BLaER1 (cell line): ENCODE data around the gene SRSF4.
"Not testable (repeated sequence)": the region's sequence is repeated elsewhere in the genome, so short reads cannot be mapped to it uniquely, and the experiment has no call there.

Experiments used
- H3K27ac ChIP-seq: shearing (Covaris generic); formaldehyde crosslinking; 2 replicates; pipeline ENCODE4 v1.8.1; 2022
- H3K27me3 ChIP-seq: shearing (Covaris generic); formaldehyde crosslinking; 2 replicates; pipeline ENCODE4 v1.8.1; 2022
- H3K36me3 ChIP-seq: shearing (Covaris generic); formaldehyde crosslinking; 2 replicates; pipeline ENCODE4 v1.8.1; 2022
- H3K4me1 ChIP-seq: shearing (Covaris generic); formaldehyde crosslinking; 2 replicates; pipeline ENCODE4 v1.8.1; 2022
- H3K4me2 ChIP-seq: shearing (Covaris generic); formaldehyde crosslinking; 2 replicates; pipeline ENCODE4 v1.8.1; 2022
- H3K4me3 ChIP-seq: shearing (Covaris generic); formaldehyde crosslinking; 2 replicates; pipeline ENCODE4 v1.8.1; 2022
- H3K9ac ChIP-seq: shearing (Covaris generic); formaldehyde crosslinking; 2 replicates; pipeline ENCODE4 v1.8.1; 2022
- H3K9me3 ChIP-seq: shearing (Covaris generic); formaldehyde crosslinking; 2 replicates; pipeline ENCODE4 v1.8.1; 2022
- H4K20me1 ChIP-seq: shearing (Covaris generic); formaldehyde crosslinking; 2 replicates; pipeline ENCODE4 v1.8.1; 2022
- Cebpa-rat ChIP-seq: shearing (Covaris generic); IDR thresholded peaks from 2 replicates; pipeline ENCODE4 v1.8.1; 2022

Gene SRSF4

DNA sequence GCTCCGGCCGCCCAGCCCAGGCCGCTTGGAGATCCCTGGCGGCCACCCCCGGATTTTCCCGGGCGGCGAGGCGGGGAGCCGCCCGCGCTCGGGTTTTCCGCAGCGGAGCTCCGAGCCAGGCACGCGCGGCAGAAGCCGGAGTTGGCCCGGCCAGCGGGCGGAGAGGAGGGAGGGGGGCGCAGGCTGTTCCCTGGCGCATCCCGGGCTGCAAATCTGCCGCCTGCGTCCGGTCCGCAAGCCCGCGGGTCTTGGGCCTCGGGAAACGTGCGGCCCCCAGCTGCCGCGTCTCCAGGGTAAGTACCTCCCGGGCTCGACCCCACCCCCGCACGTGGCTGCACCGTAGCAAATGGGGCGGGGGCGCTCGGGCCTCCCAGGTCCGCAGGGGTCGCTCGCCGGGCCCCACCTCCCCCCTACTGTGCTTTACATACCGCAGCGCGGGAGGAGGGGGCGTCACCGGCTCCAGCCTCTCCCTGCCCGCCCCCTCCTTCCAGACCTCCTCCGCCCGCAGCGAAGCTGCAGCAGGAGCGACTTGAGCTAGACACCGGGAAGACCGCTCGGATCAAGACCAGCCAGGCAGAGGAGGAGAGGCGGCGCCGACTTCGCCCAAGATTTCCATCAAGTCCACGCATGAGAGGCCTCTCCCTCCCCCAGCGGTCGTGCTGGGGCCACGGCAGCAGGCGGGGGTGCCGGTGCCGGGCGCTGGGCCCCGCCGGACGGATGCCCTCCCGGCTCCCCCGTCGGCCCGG lies 59.6 kb downstream of the SRSF4 start:
- TF ChIP-seq Cebpa-rat, result no peak
- H3K27ac ChIP-seq, result no peak overlapping the region
- peaks cover 28% of the 10 kb centered on the region for H3K36me3 ChIP-seq
- peaks cover 67% of the 10 kb centered on the region for H4K20me1 ChIP-seq
- peaks cover 75% of the 10 kb centered on the region for H3K27me3 ChIP-seq
- peaks cover 20% of the 10 kb centered on the region for H3K4me1 ChIP-seq
- H3K4me3 ChIP-seq, result 0 out of 2 replicates have a peak overlapping the region, but pooled peaks have one; percentile 32
- no peak overlapping the region for H3K9ac ChIP-seq
- peak overlapping the region; percentile 44 for H3K4me2 ChIP-seq
- no peaks in the 10 kb centered on the region for H3K9me3 ChIP-seq

DNA sequence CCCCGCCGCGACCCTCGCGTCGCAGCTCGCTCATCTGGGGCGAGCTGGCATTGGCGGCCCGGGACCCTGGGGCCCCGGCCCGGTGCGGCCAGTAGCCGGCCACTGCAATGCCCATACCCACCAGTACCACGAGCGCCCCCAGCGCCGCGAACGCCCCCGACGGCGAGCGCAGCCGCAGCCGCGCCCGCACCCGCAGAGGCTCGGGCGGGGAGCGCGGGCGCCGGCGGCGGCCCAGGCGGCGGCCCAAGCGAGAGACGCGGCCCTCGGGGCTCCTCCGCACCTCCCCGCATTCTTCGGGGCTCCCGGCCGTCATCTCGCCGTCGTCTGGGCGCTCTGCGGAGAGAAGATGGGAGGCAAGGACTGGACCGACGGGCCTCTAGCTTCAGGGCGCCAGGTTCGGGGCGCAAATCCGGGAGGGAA lies 60.2 kb downstream of the SRSF4 start:
- H3K27ac ChIP-seq, result no peak overlapping the region
- peaks cover 34% of the 10 kb centered on the region for H3K36me3 ChIP-seq
- H3K27me3 ChIP-seq, result peaks cover 74% of the 10 kb centered on the region
- H3K4me2 ChIP-seq, result peak overlapping the region; percentile 44
- H3K9ac ChIP-seq, result no peak overlapping the region
- H3K9me3 ChIP-seq, result no peaks in the 10 kb centered on the region
- peak overlapping the region; percentile 32; the same call in 1 of the 2 replicates for H3K4me3 ChIP-seq
- TF ChIP-seq Cebpa-rat, result no peak
- H4K20me1 ChIP-seq, result peaks cover 67% of the 10 kb centered on the region
- peaks cover 20% of the 10 kb centered on the region for H3K4me1 ChIP-seq

DNA sequence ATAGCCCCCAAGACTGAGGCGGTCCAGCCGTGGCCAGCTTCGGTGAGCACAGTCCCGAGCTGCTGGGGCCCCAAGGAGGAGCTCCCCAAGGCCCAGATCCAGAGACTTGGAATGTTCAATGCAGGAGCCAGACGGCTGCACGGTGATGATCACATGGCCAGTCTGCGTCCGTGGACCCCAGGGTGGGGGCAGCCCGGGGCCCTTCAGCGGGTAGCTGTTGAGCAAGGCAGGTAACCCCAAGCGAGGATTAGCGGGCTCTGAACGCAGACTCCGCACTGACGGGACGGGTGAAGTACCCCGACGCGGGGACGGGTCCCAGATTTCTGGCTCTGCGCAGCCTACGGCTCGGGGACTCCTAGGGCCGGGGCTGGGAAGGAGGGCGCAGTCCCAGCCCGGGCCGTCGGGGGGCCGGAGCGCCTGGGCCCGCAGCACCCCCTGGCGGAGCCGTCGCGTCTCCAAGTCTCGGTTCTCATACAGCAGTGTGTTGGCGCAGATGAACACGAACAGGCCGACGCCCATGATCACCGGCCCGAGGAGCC lies 60.7 kb downstream of the SRSF4 start:
- Histone ChIP-seq H3K4me2 (peak overlapping the region; percentile 44), H3K36me3 (peaks cover 39% of the 10 kb centered on the region), H3K27me3 (peaks cover 69% of the 10 kb centered on the region), H3K9ac (no peak overlapping the region), H3K4me1 (peaks cover 20% of the 10 kb centered on the region), H4K20me1 (peaks cover 66% of the 10 kb centered on the region), H3K4me3 (peak overlapping the region; percentile 32; the same call in 1 of the 2 replicates), H3K27ac (no peak overlapping the region), H3K9me3 (no peaks in the 10 kb centered on the region)
- no peak for TF ChIP-seq Cebpa-rat

DNA sequence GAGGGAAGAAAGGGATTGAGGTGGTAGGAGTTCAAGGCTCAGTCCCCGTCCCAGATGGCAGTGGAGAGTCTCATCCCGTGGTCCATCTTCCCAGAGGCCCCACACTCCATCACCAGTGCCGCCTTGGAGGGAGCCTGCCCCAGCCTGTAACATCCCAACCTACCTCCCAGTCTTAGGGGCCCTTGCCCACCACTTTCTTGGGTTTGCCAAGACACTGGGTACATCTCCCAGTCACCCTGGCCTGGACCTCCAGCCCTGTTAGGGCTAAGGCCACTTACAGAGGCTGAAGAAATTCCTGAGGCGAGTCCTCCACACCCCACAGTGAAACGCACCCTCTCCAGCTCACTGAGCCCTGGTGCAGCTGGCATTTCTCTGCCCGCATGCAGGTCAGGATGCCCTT lies 61.3 kb downstream of the SRSF4 start:
- Histone ChIP-seq H3K4me2 (no peak overlapping the region), H3K4me3 (no peak overlapping the region), H3K9me3 (no peaks in the 10 kb centered on the region), H3K27ac (no peak overlapping the region), H3K4me1 (peaks cover 20% of the 10 kb centered on the region), H4K20me1 (peaks cover 59% of the 10 kb centered on the region), H3K9ac (no peak overlapping the region), H3K27me3 (peaks cover 62% of the 10 kb centered on the region), H3K36me3 (peaks cover 45% of the 10 kb centered on the region)
- no peak for TF ChIP-seq Cebpa-rat

DNA sequence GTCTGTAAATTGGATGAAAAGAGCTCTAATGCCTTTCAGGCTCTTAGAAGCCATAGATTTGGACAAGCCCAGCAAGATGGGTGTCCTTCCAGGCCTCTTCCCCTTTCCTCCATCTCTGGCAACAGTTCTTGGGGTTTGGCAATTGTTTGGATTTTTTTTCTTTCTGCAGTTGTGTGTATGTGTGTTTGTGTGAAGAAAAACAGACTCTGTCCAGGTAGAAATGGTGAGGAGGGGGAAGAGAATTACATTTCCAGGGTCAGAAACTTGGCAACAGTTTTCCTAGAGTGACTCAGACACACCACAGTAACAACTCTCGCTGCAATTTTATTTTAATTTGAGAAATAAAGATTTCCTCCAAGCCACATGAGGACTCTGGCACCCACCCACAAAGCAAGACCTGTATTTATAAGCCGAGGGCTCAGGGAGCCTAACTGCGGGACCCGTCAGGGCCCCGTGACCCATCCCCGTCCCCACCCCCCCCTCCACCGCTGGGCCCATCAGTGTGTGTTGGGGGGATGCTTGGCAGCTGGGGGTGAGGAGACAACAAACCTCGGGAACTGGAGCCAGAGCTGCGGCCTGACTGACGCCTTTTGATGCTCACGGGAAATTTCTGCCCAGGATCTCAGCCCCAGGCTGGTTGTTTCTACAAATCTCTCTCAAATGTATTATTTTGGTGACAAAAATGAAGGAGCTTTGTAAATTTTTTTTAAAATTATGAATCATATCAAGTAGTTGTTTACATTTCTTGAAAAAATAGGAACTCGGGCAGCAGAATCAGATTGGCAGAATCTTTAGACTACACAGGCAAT lies 62.4 kb downstream of the SRSF4 start:
- Histone ChIP-seq H3K4me3 (no peak overlapping the region), H3K36me3 (peaks cover 54% of the 10 kb centered on the region), H3K27me3 (peaks cover 52% of the 10 kb centered on the region), H3K4me2 (no peak overlapping the region), H3K27ac (no peak overlapping the region), H4K20me1 (peaks cover 52% of the 10 kb centered on the region), H3K9me3 (no peaks in the 10 kb centered on the region), H3K9ac (no peak overlapping the region), H3K4me1 (peaks cover 19% of the 10 kb centered on the region)
- no peak for TF ChIP-seq Cebpa-rat

DNA sequence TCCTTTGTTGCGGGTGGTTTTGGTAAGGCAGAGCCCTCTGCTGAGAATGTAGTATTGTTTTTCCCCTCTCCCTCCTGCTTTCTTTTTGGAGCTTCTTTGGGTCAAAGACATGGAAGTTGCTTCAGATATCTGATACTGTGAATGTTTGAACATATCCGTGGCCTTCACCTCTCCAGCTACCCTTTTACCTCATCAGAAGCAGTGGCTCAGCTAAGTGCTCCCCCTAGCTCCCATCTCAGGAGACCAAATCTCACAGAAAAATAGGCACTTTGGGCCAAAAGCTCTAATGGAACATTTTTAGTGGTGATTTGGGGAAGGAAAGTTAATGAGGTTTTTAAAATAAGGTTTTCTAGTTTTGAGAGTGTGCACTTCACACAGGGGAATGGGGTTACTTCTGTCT lies 64.3 kb downstream of the SRSF4 start:
- Histone ChIP-seq H3K9me3 (no peaks in the 10 kb centered on the region), H3K27ac (no peak overlapping the region), H4K20me1 (peaks cover 36% of the 10 kb centered on the region), H3K36me3 (peaks cover 73% of the 10 kb centered on the region), H3K9ac (no peak overlapping the region), H3K4me2 (no peak overlapping the region), H3K27me3 (peaks cover 33% of the 10 kb centered on the region), H3K4me1 (peaks cover 12% of the 10 kb centered on the region), H3K4me3 (no peak overlapping the region)
- TF ChIP-seq Cebpa-rat, result no peak

DNA sequence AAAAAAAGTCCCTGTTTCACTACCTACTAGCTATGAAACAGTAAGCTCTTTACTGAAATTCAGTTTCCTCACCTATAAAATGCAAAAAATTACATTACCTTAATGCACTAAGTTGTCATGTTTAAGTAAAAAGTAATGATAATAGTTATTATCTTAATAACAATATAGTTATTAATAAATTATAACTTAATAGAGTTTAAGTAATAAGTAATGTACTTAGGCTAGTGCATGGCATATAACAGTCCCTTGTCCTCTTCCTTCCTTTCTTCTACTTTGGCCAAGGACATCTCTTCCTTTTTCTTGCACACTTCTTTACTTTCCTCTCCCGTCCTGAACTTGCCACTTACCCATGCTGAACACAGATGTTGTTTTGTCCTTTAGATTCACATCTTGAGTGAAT lies 67.0 kb downstream of the SRSF4 start:
- TF ChIP-seq Cebpa-rat, result no peak
- H3K36me3 ChIP-seq, result peaks cover 90% of the 10 kb centered on the region
- no peaks in the 10 kb centered on the region for H3K4me1 ChIP-seq
- H3K9ac ChIP-seq, result no peak overlapping the region
- no peaks in the 10 kb centered on the region for H3K9me3 ChIP-seq
- H4K20me1 ChIP-seq, result peaks cover 9% of the 10 kb centered on the region; the same call in 1 of the 2 replicates
- no peak overlapping the region for H3K4me2 ChIP-seq
- H3K27me3 ChIP-seq, result peaks cover 5% of the 10 kb centered on the region; the same call in 1 of the 2 replicates
- H3K27ac ChIP-seq, result no peak overlapping the region
- H3K4me3 ChIP-seq, result no peak overlapping the region

DNA sequence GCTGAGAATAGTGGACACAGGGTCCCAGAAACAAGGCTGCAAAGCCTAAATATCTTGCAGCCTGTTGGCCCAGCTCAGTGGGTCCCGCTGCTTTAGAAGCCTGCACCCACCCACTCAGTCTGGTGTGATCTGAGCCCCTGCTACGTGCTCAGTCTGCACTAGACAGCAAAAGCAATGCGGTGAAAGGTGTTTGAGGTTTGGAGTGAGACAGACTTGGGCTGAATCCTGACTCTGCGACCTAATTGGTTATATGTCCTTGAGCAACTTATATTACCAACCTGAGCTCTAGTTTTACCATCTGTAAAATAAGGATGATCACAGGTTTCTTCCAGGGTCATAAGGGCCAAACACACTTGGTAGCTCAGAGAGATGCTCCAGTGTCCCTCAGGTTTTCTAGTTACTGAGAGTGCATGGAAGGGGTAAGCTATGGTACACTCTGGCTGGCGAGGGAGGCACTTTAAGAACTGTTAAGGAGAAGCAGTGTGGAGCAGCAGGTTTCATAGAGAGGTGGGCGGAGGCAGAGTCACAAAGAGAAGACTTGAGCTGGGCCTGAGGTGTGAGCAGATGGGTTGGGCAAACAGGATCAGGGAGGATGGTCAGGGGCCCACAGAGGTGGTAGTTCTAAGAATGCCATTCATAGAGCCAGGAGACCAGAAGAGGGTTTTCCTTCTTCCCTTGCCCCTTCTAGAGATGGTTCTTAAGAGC lies 68.1 kb downstream of the SRSF4 start:
- H3K9me3 ChIP-seq, result no peaks in the 10 kb centered on the region
- H3K4me1 ChIP-seq, result no peaks in the 10 kb centered on the region
- H3K27me3 ChIP-seq, result no peaks in the 10 kb centered on the region
- no peak overlapping the region for H3K4me3 ChIP-seq
- H3K9ac ChIP-seq, result no peak overlapping the region
- H3K27ac ChIP-seq, result no peak overlapping the region
- no peak for TF ChIP-seq Cebpa-rat
- H3K36me3 ChIP-seq, result peaks cover 96% of the 10 kb centered on the region
- no peak overlapping the region for H3K4me2 ChIP-seq
- H4K20me1 ChIP-seq, result 0 out of 2 replicates have a peak, but pooled peaks cover 2% of the 10 kb centered on the region

DNA sequence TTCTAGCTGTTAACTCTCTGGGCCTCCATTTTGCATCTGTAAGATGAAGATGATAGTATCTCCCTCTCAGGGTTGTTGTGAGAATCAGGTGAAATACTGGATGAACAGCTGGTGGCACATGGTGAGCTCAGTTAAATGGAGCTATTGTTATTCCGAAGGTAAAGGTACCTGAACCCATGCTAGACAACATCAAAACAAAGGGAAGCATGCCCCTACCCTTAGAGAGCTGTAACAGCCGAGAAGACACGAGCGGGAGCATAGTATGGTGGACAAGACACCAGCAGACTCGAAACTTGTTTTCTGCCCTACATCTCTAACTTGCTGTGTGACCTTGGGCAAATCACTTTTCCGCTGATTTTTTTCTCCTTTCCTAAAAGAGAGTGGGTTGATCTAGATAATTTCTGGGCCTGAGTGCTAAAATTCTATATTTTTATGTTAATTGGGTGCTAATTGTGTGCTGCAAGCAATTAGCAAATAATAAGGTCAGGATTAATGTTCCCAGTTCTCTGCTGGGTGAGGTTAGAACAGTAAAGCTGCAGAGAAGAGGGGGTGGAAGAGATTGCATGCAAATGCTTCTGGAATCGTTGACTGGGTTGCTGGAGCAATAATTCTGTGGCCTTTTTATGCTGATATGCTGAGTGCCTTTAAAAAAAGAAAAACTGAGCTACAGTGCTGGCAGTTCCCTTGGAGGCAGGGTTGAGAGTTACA lies 68.8 kb downstream of the SRSF4 start:
- H3K4me3 ChIP-seq, result no peak overlapping the region
- H3K36me3 ChIP-seq, result peaks cover 96% of the 10 kb centered on the region
- no peaks in the 10 kb centered on the region for H4K20me1 ChIP-seq
- H3K27me3 ChIP-seq, result no peaks in the 10 kb centered on the region
- H3K9ac ChIP-seq, result no peak overlapping the region
- no peak overlapping the region for H3K27ac ChIP-seq
- no peaks in the 10 kb centered on the region for H3K9me3 ChIP-seq
- no peak for TF ChIP-seq Cebpa-rat
- no peak overlapping the region for H3K4me2 ChIP-seq
- H3K4me1 ChIP-seq, result no peaks in the 10 kb centered on the region

DNA sequence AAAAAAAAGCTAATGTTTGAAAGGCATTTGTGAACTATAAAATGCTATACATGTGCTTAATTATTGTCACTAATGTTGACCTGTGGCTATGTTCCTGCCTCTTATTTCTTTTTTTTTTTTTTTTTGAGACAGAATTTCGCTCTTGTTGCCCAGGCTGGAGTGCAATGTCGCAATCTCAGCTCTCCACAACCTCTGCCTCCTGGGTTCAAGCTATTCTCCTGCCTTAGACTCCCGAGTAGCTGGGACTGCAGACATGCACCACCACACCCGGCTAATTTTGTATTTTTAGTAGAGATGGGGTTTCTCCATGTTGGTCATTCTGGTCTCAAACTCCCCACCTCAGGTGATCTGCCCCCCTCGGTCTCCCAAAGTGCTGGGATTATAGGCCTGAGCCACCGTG lies 73.7 kb downstream of the SRSF4 start:
- not testable (repeated sequence) for H3K4me1 ChIP-seq, H3K4me2 ChIP-seq, H4K20me1 ChIP-seq, H3K9me3 ChIP-seq, H3K27me3 ChIP-seq, H3K27ac ChIP-seq, H3K4me3 ChIP-seq, H3K9ac ChIP-seq
- H3K36me3 ChIP-seq, result peaks cover 76% of the 10 kb centered on the region
